22Rv1 (cell line): Measurements from ENCODE around the gene CETP.

Source experiments
- CTCF ChIP-seq: fragments of 450-650 bp; IDR thresholded peaks from 2 replicates; pipeline ENCODE4 v1.5.1; 2017; ENCODE audit warnings: mild to moderate bottlenecking
- ZFX ChIP-seq: fragments of 450-650 bp; IDR thresholded peaks from 2 replicates; pipeline ENCODE4 v1.6.1; 2017; ENCODE audit warnings: antibody characterized with exemption, borderline replicate concordance

- no peak for TF ChIP-seq CTCF
- TF ChIP-seq ZFX, result no peak
Observed at GRCh38 chr16:57020651-57021050, 58.9 kb downstream of the CETP start.
